Activated CD4-positive, alpha-beta T cell treated with anti-CD3 and anti-CD28 coated beads, Interleukin-2, amount 50 U/mL, for 24 hours (primary cell): ENCODE measurements around the gene PTPRE.

Experiments
- DNase-seq, 2 donors: peaks; one replicate each; pipeline ENCODE4 v3.0.0-alpha.2; 2020; ENCODE audit warnings: low read depth in 1 of 2, low spot score in 1 of 2

The PTPRE gene

DNA sequence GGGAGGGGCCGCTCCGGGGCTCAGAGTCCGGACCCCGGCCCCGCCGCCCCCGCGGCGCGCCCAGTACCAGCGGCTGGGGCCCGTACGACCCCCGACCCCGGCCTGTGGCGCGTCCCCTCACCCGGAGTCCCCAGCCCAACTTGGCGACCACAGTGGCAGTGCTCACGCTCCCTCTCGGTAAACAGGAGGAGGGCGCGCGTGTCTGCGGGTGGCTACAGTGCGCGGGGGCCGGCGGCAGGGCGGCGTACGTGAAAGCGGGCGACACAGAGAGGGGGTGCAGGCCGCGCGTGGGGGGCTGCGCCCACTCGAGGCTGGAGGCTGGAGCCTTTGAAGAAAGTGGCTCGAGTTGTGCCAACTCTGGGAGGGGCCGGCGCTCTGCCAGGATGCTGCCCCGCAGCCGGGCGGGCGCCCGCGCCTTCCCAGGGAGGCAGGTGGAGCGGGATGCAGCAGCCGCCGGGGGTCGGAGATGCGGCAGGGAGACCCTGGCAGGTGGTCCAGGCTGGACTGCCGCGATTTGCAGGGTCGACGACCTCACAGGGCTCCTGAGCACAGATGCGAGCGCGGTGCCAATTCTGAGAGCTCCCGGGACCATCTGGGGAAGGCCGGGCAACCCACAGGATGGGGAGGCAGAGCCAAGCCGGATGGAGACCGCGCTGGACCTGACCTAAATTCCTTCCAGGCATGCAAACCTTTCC is 655 bp downstream of the PTPRE start:
- DNase-seq: no peak

GRCh38 chr10:127908106-127908958 is 1.4 kb downstream of the PTPRE start:
- DNase-seq: no peak

DNA sequence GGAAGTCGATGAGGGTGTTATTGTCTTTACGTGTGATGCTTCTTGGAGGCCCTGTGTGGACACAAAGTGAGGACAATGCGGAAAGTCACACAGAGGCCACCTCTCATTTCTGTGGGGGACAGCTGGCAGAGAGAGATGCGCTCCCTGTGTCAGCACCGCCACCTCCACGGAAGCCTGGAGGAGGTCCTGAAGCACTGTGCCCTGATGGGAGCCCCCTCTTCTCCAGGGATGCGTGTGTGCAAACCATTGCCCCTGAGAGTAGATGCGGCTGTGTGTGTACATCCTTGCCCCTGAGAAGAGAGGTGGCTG is 2.0 kb downstream of the PTPRE start:
- DNase-seq: no peak

DNA sequence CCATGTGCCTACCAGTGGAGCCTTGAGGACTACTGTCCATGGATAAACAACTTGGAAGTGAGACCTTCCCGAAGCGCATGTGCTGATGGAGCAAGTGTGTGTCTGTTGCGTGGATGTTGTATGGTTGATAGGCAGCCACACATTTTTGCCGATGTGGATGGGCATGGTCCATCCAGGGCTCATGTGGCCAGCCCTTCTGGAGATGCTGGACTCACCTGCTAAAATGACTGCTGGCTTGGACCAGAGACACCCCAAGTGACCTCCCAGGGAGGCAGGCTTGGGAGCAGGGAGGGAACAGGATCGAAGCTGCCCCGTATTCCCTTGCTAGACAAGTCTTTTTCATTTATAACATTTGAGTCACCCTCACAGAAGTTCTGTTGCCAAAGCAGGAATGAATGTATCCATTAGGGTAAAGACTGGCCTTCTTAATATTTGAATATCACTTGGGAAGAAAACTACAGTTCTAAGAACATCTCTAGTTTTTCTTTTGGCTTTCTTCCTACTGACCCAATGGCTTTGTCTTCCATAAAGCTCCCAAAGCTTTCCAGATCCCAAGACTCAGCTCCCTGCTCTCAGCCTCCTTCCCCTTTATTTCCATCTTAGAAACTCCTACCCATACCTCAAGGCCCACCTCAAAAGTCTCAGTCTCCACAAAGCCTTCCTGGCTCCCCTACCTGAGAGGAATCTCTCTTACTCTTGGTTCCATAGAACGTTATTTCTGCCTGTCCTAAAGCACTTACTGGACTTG is 3.0 kb downstream of the PTPRE start:
- no peak for DNase-seq

GRCh38 chr10:127910464-127910770 is 3.5 kb downstream of the PTPRE start:
- DNase-seq: no peak

GRCh38 chr10:127911218-127911866 is 4.4 kb downstream of the PTPRE start:
- DNase-seq: no peak

GRCh38 chr10:127911867-127912257 is 5.0 kb downstream of the PTPRE start:
- no peak for DNase-seq

GRCh38 chr10:127912607-127913367 is 5.9 kb downstream of the PTPRE start:
- no peak for DNase-seq

DNA sequence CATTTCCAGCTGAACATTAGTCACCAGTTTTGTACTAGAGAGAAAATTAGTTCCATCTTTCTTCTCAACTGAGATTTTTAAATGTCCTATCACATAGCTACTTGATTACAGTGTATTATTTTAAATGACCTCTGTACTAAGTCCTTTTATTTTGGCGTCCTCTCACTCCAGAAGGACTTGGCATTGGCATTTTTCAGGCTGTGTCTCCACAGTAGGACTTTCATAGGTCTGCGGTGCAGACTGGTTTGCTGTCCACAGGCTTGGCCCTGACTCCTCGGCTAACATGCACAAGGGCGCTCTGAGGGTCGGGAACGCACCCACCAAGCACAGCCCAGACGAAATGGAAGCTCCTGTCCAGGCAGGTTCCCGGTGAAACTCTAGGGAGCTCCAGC is 6.5 kb downstream of the PTPRE start:
- no peak for DNase-seq

GRCh38 chr10:127915324-127915723 is 8.4 kb downstream of the PTPRE start:
- DNase-seq: no peak

GRCh38 chr10:127916826-127917225 is 9.9 kb downstream of the PTPRE start:
- no peak for DNase-seq

GRCh38 chr10:127918572-127918971 is 11.7 kb downstream of the PTPRE start:
- DNase-seq: no peak

GRCh38 chr10:127919418-127920271 is 12.7 kb downstream of the PTPRE start:
- DNase-seq: no peak

DNA sequence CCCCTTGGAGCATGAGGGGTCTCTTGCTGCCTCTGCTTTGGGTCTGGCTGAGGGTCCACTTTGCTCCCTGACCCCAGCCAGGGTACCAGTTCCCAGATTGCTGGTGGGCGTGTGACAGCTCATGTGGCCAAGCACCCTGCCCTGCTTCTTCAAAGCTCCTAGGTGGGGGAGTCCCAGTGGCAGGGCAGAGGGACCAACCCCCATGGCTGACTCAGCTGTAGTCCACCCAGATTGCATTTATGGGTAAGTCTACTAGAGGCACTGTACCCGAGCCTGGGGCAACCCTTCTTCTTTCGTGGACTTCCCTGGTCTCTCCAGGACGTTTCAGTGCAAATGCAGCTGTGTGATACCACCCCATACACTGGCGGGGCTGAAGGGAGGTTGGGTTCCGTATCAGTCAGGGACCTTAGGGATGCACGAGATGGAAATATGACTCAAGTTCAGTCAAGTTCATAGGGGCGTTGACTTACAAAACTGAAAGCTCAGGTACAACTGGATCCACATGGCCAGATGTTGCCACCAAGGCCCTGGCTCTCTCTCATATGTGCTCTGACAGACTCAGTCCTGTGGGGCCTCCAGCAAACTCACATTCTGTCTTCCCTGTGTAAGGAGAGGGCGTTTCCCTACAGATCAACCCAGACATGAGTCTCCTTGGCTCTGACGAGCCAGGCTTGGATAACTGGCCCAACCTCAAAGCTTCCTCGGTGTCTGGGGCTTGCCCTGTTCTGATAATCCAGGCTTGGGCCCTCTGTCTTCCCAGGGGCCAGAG is 13.6 kb downstream of the PTPRE start:
- DNase-seq: no peak

DNA sequence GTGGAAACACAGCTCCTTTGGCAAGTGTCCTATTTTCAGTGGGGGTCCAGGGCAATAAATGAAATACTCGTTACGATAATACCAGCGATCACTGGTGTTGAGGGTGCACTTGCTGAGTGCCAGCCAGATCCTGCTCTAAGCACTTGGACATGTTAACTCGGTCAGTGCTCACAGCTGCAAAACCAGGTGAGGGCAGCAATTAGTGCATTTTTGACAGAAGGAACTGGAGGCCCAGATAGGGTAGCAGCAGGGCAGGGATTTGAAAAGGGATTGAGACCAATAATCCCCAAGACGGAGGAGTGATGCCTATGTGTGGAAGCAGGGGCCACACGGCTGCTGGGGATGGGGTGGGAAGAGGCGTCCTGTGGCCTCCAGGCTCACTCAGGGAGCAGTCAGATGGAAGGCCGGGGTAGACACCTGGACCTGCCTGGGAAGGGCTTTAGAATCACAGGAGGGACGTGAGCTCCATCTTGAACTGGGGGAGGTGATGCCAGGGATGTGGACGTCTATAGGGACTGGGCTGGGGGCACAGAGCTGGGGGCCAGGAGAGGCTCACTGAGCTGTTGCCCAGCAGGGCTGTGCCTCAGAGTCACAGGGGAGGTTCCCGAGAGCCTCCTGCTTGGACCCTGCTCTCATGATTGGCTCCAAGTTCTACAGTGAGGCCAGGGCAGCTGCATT is 14.3 kb downstream of the PTPRE start:
- no peak for DNase-seq

- no peak for DNase-seq
Observed at GRCh38 chr10:127921753-127922145, 14.8 kb downstream of the PTPRE start.

GRCh38 chr10:127922206-127922605 is 15.3 kb downstream of the PTPRE start:
- no peak for DNase-seq

GRCh38 chr10:127922675-127923366 is 15.9 kb downstream of the PTPRE start:
- DNase-seq: no peak
